ENCODE data around the gene ADGRB3. TPM values are rescaled to one million over a fixed set of nuclear protein-coding genes. Genes with fewer than 3 reads are reported as not detected.

ADGRB3 gene
- total and polyA plus RNA-seq, 4 donors, result 0.21 to 2.3 (median 0.48) TPM

GRCh38 chr6:69337311-69337710, 702.2 kb downstream of the ADGRB3 start:
- no peaks in the 10 kb centered on the region for H3K27me3 ChIP-seq (ENCODE audit: control insufficient read depth in 4 of 4, insufficient read depth in 4 of 4, low read length in 3 of 4)
- no peaks in the 10 kb centered on the region for H3K4me1 ChIP-seq (ENCODE audit: control insufficient read depth in 4 of 4, insufficient read depth in 4 of 4, low read length in 3 of 4)
- DNase-seq (ENCODE audit: low spot score), result no peak
- no peaks in the 10 kb centered on the region for H3K36me3 ChIP-seq (ENCODE audit: control insufficient read depth in 4 of 4, insufficient read depth in 3 of 4, low read depth in 1 of 4, low read length in 3 of 4)
- no peak overlapping the region for H3K4me3 ChIP-seq (ENCODE audit: low read depth in 1 of 3, low read length in 3 of 3)
- H3K9ac ChIP-seq (ENCODE audit: low read depth in 1 of 2, low read length in 2 of 2), result no peak overlapping the region
- no peak overlapping the region for H3K27ac ChIP-seq (ENCODE audit: low read depth in 1 of 2, low read length in 2 of 2)
- WGBS, result 71% methylated on average over 3 of the region's 3 CpGs
- H3K9me3 ChIP-seq (ENCODE audit: control insufficient read depth in 4 of 4, low read length in 3 of 4), result no peaks in the 10 kb centered on the region
- TF ChIP-seq ATF3 (IDR thresholded peaks at IDR 0.05) (no peak), YY1 (IDR thresholded peaks at IDR 0.05) (no peak), MAX (IDR thresholded peaks at IDR 0.05) (no peak), SP1 (IDR thresholded peaks at IDR 0.05) (no peak), ZBTB33 (IDR thresholded peaks at IDR 0.05) (no peak), HNF4G (IDR thresholded peaks at IDR 0.05) (no peak)

GRCh38 chr6:69338431-69339162, 703.5 kb downstream of the ADGRB3 start:
- H3K4me3 ChIP-seq (ENCODE audit: low read depth in 1 of 3, low read length in 3 of 3), result no peak overlapping the region
- no peak for DNase-seq (ENCODE audit: low spot score)
- TF ChIP-seq ATF3 (IDR thresholded peaks at IDR 0.05) (no peak), CTCF (IDR thresholded peaks at IDR 0.05; ENCODE audit: low read depth, low read length, missing input control) (no peak), TAF1 (conservative IDR thresholded peaks at IDR 0.05) (no peak), RXRA (IDR thresholded peaks at IDR 0.05) (no peak), YY1 (IDR thresholded peaks at IDR 0.05) (no peak), HNF4G (IDR thresholded peaks at IDR 0.05) (no peak), SP1 (IDR thresholded peaks at IDR 0.05) (no peak), EGR1 (IDR thresholded peaks at IDR 0.05; ENCODE audit: low read depth in 2 of 2) (no peak), FOXA1 (IDR thresholded peaks at IDR 0.05) (no peak), FOXA2 (IDR thresholded peaks at IDR 0.05) (no peak), NR2F2 (IDR thresholded peaks at IDR 0.05) (no peak), GABPA (IDR thresholded peaks at IDR 0.05 in 1 of 2, conservative IDR thresholded peaks at IDR 0.05 in 1 of 2) (no peak), MAX (IDR thresholded peaks at IDR 0.05) (no peak), JUND (IDR thresholded peaks at IDR 0.05) (no peak), ZBTB33 (IDR thresholded peaks at IDR 0.05) (no peak), RAD21 (IDR thresholded peaks at IDR 0.05) (no peak), HNF4A (conservative IDR thresholded peaks at IDR 0.05) (no peak), REST (IDR thresholded peaks at IDR 0.05) (no peak)
- no peaks in the 10 kb centered on the region for H3K36me3 ChIP-seq (ENCODE audit: control insufficient read depth in 4 of 4, insufficient read depth in 3 of 4, low read depth in 1 of 4, low read length in 3 of 4)
- 84% methylated on average over 5 of the region's 5 CpGs for whole genome bisulfite sequencing
- H3K9me3 ChIP-seq (ENCODE audit: control insufficient read depth in 4 of 4, low read length in 3 of 4), result no peaks in the 10 kb centered on the region
- no peaks in the 10 kb centered on the region for H3K27me3 ChIP-seq (ENCODE audit: control insufficient read depth in 4 of 4, insufficient read depth in 4 of 4, low read length in 3 of 4)
- no peak overlapping the region for H3K27ac ChIP-seq (ENCODE audit: low read depth in 1 of 2, low read length in 2 of 2)
- H3K9ac ChIP-seq (ENCODE audit: low read depth in 1 of 2, low read length in 2 of 2), result no peak overlapping the region
- H3K4me1 ChIP-seq (ENCODE audit: control insufficient read depth in 4 of 4, insufficient read depth in 4 of 4, low read length in 3 of 4), result no peaks in the 10 kb centered on the region
